ENCODE data around the gene E2F6.

Gene E2F6

DNA sequence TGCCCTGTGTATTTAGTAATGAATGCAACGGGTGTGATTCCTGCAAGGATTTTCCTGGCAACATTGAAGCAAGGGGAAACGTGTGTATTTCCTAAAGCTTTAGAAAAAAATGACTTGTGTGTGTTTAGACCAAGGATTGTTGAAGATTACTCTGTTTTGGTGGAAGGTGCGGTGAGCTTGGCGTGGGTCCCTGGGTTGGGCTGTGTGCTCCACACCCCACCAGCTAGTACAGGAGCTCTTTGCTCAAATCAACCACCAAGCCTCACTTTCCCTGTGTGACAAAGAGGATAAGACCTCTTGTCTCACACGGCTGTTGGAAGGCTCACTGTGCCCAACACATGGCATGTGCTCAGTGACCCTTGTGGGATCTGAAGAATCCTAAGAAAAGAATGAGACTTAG, 46.5 kb upstream of the E2F6 start:
- DNase-seq (ENCODE audit: low read depth in 1 of 2, low spot score in 1 of 2), result no peak
- no peak overlapping the region for H3K27ac ChIP-seq (replicated peaks)
- TF ChIP-seq SPI1 (IDR thresholded peaks at IDR 0.05; ENCODE audit: borderline replicate concordance, low read depth) (no peak), GABPA (IDR thresholded peaks at IDR 0.05; ENCODE audit: low read depth) (no peak), POLR2AphosphoS5 (IDR thresholded peaks at IDR 0.05; ENCODE audit: low read depth) (no peak), REST (IDR thresholded peaks at IDR 0.05; ENCODE audit: insufficient replicate concordance, low read depth) (no peak)
- TF ChIP-seq, protein P1, sequence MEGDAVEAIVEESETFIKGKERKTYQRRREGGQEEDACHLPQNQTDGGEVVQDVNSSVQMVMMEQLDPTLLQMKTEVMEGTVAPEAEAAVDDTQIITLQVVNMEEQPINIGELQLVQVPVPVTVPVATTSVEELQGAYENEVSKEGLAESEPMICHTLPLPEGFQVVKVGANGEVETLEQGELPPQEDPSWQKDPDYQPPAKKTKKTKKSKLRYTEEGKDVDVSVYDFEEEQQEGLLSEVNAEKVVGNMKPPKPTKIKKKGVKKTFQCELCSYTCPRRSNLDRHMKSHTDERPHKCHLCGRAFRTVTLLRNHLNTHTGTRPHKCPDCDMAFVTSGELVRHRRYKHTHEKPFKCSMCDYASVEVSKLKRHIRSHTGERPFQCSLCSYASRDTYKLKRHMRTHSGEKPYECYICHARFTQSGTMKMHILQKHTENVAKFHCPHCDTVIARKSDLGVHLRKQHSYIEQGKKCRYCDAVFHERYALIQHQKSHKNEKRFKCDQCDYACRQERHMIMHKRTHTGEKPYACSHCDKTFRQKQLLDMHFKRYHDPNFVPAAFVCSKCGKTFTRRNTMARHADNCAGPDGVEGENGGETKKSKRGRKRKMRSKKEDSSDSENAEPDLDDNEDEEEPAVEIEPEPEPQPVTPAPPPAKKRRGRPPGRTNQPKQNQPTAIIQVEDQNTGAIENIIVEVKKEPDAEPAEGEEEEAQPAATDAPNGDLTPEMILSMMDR (IDR thresholded peaks at IDR 0.05; ENCODE audit: insufficient read depth, low read length), result no peak
- H3K4me3 ChIP-seq (replicated peaks; ENCODE audit: insufficient read depth, low read length), result no peak overlapping the region
- H3K27me3 ChIP-seq (ENCODE audit: insufficient read depth, poor library complexity, severe bottlenecking), result no peaks in the 10 kb centered on the region

GRCh38 chr2:11509657-11510360, 43.8 kb upstream of the E2F6 start:
- TF ChIP-seq REST (IDR thresholded peaks at IDR 0.05; ENCODE audit: insufficient replicate concordance, low read depth), result no peak
- H3K4me3 ChIP-seq (replicated peaks; ENCODE audit: insufficient read depth, low read length), result no peak overlapping the region
- H3K27me3 ChIP-seq (ENCODE audit: insufficient read depth, poor library complexity, severe bottlenecking), result no peaks in the 10 kb centered on the region
- DNase-seq (ENCODE audit: low read depth in 1 of 2, low spot score in 1 of 2), result no peak
- no peak overlapping the region for H3K27ac ChIP-seq (replicated peaks)

DNA sequence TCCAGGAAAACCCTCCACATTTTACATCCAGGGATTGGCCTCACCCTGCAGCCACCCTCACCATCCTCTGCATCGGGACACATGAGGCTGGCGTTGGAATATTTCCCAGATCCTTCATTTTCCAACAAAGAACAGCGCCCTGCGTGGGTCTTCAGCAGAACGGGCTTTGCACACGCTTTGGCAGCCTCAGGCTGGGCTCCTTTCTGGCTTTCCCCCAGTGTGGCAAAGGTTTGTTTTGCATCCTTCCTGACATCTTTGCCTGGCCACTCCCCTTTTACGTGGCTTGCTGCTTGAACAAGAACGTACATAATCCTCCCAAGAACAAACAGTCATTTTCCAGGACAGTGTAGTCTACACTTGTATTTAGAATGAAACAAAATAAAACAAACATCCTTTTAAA, 42.3 kb upstream of the E2F6 start:
- no peak overlapping the region for H3K4me3 ChIP-seq (replicated peaks; ENCODE audit: insufficient read depth, low read length)
- H3K27ac ChIP-seq (replicated peaks), result no peak overlapping the region
- DNase-seq (ENCODE audit: low read depth in 1 of 2, low spot score in 1 of 2), result no peak
- TF ChIP-seq SPI1 (IDR thresholded peaks at IDR 0.05; ENCODE audit: borderline replicate concordance, low read depth), result no peak
- TF ChIP-seq, protein P1 (IDR thresholded peaks at IDR 0.05; ENCODE audit: insufficient read depth, low read length), result no peak
- no peak for TF ChIP-seq POLR2AphosphoS5 (IDR thresholded peaks at IDR 0.05; ENCODE audit: low read depth)
- H3K27me3 ChIP-seq (ENCODE audit: insufficient read depth, poor library complexity, severe bottlenecking), result no peaks in the 10 kb centered on the region

- Histone ChIP-seq H3K4me3 (replicated peaks; ENCODE audit: insufficient read depth, low read length) (no peak overlapping the region), H3K27ac (replicated peaks) (no peak overlapping the region), H3K27me3 (ENCODE audit: insufficient read depth, poor library complexity, severe bottlenecking) (no peaks in the 10 kb centered on the region)
- DNase-seq (ENCODE audit: low read depth in 1 of 2, low spot score in 1 of 2), result no peak
- TF ChIP-seq SPI1 (IDR thresholded peaks at IDR 0.05; ENCODE audit: borderline replicate concordance, low read depth) (no peak), REST (IDR thresholded peaks at IDR 0.05; ENCODE audit: insufficient replicate concordance, low read depth) (no peak), GABPA (IDR thresholded peaks at IDR 0.05; ENCODE audit: low read depth) (no peak), POLR2AphosphoS5 (IDR thresholded peaks at IDR 0.05; ENCODE audit: low read depth) (no peak)
- TF ChIP-seq, protein P1 (IDR thresholded peaks at IDR 0.05; ENCODE audit: insufficient read depth, low read length), result no peak
These were observed 41.6 kb upstream of the E2F6 start for GRCh38 chr2:11507517-11507916.
